SKM-1 (cell line): ENCODE results near the gene UBAP2L.
A peak's percentile ranks its signal among the peaks of the same experiment; 100 is the strongest.

Experiments
- DNase-seq: peaks from one replicate; lab custom pipeline; 2025; ENCODE audit not compliant: unreplicated experiment; lab: John Stamatoyannopoulos, UW

UBAP2L gene, protein sequence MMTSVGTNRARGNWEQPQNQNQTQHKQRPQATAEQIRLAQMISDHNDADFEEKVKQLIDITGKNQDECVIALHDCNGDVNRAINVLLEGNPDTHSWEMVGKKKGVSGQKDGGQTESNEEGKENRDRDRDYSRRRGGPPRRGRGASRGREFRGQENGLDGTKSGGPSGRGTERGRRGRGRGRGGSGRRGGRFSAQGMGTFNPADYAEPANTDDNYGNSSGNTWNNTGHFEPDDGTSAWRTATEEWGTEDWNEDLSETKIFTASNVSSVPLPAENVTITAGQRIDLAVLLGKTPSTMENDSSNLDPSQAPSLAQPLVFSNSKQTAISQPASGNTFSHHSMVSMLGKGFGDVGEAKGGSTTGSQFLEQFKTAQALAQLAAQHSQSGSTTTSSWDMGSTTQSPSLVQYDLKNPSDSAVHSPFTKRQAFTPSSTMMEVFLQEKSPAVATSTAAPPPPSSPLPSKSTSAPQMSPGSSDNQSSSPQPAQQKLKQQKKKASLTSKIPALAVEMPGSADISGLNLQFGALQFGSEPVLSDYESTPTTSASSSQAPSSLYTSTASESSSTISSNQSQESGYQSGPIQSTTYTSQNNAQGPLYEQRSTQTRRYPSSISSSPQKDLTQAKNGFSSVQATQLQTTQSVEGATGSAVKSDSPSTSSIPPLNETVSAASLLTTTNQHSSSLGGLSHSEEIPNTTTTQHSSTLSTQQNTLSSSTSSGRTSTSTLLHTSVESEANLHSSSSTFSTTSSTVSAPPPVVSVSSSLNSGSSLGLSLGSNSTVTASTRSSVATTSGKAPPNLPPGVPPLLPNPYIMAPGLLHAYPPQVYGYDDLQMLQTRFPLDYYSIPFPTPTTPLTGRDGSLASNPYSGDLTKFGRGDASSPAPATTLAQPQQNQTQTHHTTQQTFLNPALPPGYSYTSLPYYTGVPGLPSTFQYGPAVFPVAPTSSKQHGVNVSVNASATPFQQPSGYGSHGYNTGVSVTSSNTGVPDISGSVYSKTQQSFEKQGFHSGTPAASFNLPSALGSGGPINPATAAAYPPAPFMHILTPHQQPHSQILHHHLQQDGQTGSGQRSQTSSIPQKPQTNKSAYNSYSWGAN

GRCh38 chr1:154220071-154220969, at the start of gene UBAP2L:
TSS of gene UBAP2L (plus strand) at chr1:154220955. CDS start at chr1:154225124, 4,169 bp downstream.
- peak; percentile 100 for DNase-seq

DNA sequence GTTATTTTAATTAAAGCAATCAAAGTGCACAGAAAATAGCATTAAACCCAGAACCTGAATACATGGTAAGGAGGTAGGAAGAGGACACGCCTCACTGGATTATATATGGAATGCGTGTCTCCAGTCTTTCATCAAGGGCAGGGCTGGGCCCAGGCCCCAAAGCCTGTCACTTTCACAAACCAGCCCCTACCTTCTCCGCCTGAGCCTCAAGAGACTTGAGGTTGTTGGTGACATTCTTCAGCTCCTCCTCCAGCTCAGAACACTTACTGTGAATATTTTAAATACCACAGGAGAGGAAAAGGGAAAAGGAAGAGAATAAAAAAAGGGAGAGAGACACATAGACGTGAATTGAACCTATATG, 49.6 kb upstream of the UBAP2L start:
- no peak for DNase-seq

- DNase-seq, result no peak
These were observed 48.9 kb upstream of the UBAP2L start for GRCh38 chr1:154171880-154172279.

DNA sequence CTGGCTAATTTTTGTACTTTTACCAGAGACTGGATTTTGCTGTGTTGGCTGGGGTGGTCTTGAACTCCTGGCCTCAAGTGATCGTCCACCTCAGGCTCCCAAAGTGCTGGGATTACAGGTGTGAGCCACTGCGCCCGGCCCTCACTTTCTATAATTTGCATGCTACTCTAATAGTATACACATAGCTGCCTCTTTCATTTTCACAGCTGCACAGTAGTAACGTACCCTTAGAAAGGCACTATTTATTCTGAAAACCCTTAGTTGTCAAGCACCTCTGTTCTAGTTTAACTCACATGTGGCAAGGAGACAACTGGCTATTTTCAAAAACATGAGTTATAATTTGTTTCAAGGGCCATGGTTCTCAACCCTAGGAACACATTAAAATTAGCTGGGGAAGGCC, 46.1 kb upstream of the UBAP2L start:
- no peak for DNase-seq

GRCh38 chr1:154176337-154176736, 44.4 kb upstream of the UBAP2L start:
- no peak for DNase-seq

- DNase-seq, result no peak
These were observed 42.7 kb upstream of the UBAP2L start for GRCh38 chr1:154178013-154178412.

GRCh38 chr1:154178911-154179811, 41.6 kb upstream of the UBAP2L start:
- DNase-seq, result no peak

GRCh38 chr1:154179946-154180687, 40.6 kb upstream of the UBAP2L start:
- DNase-seq, result peak; percentile 92

DNA sequence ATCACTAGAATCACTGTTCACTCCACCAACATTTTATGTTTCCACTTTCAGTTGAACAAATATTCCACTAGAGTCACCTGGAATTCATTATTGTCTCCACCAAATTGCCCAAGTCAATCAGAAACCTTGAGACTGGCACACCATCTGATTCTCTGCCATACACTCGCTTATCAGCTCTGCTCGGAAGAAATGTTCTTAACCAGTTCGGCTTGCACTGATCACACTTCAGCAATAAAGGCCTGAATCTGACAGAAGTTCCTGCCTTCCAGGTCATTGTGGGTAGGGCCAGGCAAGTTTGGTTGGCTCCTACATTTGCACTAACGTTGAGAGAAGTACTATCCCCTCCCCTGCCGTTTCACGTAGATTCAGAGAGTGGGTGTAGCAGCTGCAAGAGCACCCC, 38.8 kb upstream of the UBAP2L start:
- DNase-seq, result no peak

DNA sequence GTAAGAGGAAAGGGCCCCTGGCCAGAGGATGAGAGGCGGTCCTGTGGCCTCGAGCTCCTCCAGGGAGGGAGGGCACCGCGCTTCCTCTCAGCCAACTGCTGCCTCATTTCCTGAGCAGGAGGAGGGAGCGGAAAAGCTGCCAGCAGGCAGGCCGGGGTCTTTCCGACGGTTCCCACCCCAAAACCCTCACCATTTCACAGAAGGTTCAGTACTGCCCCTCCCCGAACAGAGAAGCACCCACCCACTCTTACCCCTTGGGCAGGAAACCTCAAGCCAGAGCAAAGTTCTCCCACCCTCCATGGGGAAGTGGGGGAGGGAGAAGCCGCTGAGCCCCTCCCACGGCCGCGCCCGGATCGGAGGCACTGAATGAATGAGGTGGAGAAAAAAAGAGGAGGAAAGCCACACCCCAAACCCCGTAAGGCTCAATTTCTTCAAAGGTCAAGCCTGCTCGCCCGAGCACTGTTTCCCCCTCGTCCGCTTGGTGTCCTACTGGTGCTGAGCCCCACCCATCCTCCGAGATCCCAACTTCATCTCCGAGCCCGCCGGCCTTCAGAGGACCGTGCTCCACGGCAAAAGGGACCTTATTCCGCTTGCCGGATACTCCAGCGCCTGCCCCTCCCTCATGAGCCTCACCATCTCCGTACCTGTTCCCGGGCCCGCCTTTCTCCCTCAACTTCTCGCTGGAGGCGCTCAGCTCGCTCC, 38.3 kb upstream of the UBAP2L start:
- DNase-seq, result peak; percentile 98

- DNase-seq, result peak; percentile 99
These were observed 37.5 kb upstream of the UBAP2L start for GRCh38 chr1:154183046-154183915.

GRCh38 chr1:154186177-154186576, 34.6 kb upstream of the UBAP2L start:
- peak; percentile 79 for DNase-seq

GRCh38 chr1:154186852-154187501, 33.8 kb upstream of the UBAP2L start:
- no peak for DNase-seq

GRCh38 chr1:154190550-154190949, 30.2 kb upstream of the UBAP2L start:
- no peak for DNase-seq

DNA sequence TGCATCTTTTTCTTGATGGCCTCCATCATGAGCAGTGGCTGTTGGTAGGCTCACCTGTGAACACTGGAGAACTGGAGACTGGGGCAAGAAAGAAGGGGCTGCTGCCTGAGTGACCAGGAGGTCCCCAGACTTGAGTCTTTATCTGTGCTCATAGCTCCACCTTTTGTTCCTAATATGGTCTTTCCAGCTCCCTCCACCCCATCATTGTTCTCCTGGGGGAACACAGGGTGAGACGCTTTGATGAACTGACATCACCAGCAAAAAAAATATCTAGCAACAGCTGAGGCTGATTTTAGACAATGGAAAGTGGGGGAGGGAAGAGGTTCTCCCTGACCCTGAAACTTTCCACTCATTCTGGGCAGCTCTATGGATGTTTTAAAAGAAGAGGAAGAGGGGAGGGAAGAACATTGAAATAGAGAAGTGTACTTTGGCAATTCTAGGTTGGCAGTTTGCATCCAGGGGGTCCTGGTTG, 28.7 kb upstream of the UBAP2L start, which contains the start of gene TPM3:
TPM3 (minus strand) TSS at position 111 of the 472 bp plus-strand sequence; CDS start at position 29, 82 bp downstream.
- peak; percentile 50 for DNase-seq

- DNase-seq, result no peak
These were observed 28.3 kb upstream of the UBAP2L start for GRCh38 chr1:154192476-154192875.

DNA sequence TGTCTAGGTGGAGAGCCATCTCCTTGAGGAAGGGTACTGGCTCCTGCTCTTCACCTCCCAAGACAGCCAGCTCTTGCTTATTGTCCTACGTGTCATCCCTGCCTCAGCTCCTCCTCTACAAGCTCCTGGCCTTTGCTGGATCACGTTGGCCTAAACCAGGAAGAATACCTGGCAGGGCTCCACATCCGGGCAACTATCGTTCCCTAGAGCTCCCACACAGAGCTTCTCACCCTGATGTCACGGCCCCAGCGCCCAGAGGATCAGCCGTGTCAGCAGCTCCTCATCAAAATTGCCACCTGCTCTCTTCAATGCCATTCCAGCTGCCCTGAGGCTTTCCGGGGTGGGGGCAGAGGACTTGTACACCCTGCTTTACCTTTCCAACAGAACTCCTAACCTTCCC, 26.9 kb upstream of the UBAP2L start:
- no peak for DNase-seq
